GM23338 (cell line): ENCODE results near the gene NSD1. TPM values are rescaled to one million over a fixed set of nuclear protein-coding genes. Genes with fewer than 3 reads are reported as not detected.

Experiments used
- ATAC-seq: fragments of 200-7000 bp; cut with Tn5 transposase; 3 replicates; pipeline ENCODE4 v1.9.1; 2020
- DNase-seq: peaks from one replicate; pipeline ENCODE4 v3.0.0-alpha.2; 2015; ENCODE audit warnings: low spot score
- H2AFZ ChIP-seq: fragments of 200-600 bp; sonication (generic); 2 replicates; pipeline ENCODE4 v1.8.0; 2016; ENCODE audit warnings: antibody characterized with exemption, mild to moderate bottlenecking, moderate library complexity
- H3F3A ChIP-seq: fragments of 200-600 bp; sonication (generic); replicated peaks from 2 replicates; pipeline ENCODE4 v1.8.0; 2017; ENCODE audit warnings: antibody characterized with exemption, mixed run types, low read depth
- H3K27ac ChIP-seq: fragments of 200-600 bp; sonication (generic); 2 replicates; pipeline ENCODE4 v1.6.1; 2016; ENCODE audit warnings: low read depth
- H3K27me3 ChIP-seq: fragments of 200-600 bp; sonication (generic); 2 replicates; pipeline ENCODE4 v1.8.0; 2016; ENCODE audit warnings: mild to moderate bottlenecking, mixed run types, moderate library complexity; ENCODE audit not compliant: insufficient read depth
- H3K36me3 ChIP-seq: fragments of 200-600 bp; sonication (generic); 2 replicates; pipeline ENCODE4 v1.8.0; 2016; ENCODE audit warnings: mild to moderate bottlenecking; ENCODE audit not compliant: insufficient read depth
- H3K4me1 ChIP-seq: fragments of 200-600 bp; sonication (generic); 2 replicates; pipeline ENCODE4 v1.8.0; 2016; ENCODE audit warnings: mild to moderate bottlenecking, moderate library complexity; ENCODE audit not compliant: insufficient read depth
- H3K4me2 ChIP-seq: fragments of 200-600 bp; sonication (generic); 2 replicates; pipeline ENCODE4 v1.7.1; 2017; ENCODE audit warnings: mixed run types
- H3K4me3 ChIP-seq: fragments of 200-600 bp; sonication (generic); 2 replicates; pipeline ENCODE4 v1.6.1; 2016; ENCODE audit warnings: mixed run types
- H3K79me2 ChIP-seq: fragments of 200-600 bp; sonication (generic); replicated peaks from 2 replicates; pipeline ENCODE4 v1.8.0; 2017; ENCODE audit warnings: mild to moderate bottlenecking; ENCODE audit not compliant: insufficient read depth
- H3K9me2 ChIP-seq: fragments of 200-600 bp; sonication (generic); 2 replicates; pipeline ENCODE4 v1.8.0; 2017; ENCODE audit not compliant: insufficient read depth
- H4K20me1 ChIP-seq: fragments of 200-600 bp; sonication (generic); replicated peaks from 2 replicates; pipeline ENCODE4 v1.8.0; 2017; ENCODE audit warnings: mild to moderate bottlenecking; ENCODE audit not compliant: insufficient read depth
- H3K27ac Mint-ChIP-seq: 2 replicates; pipeline ENCODE4 v1.8.0; 2020; ENCODE audit warnings: inconsistent platforms, mild to moderate bottlenecking, moderate library complexity, mixed read lengths
- H3K27me3 Mint-ChIP-seq: 3 replicates; pipeline ENCODE4 v1.8.0; 2022; ENCODE audit warnings: low read depth, mild to moderate bottlenecking, moderate library complexity, mixed read lengths, inconsistent platforms; ENCODE audit not compliant: insufficient read depth, poor library complexity
- H3K36me3 Mint-ChIP-seq: 3 replicates; pipeline ENCODE4 v1.8.0; 2021; ENCODE audit warnings: low read depth, mild to moderate bottlenecking, inconsistent platforms, moderate library complexity, mixed read lengths
- H3K4me1 Mint-ChIP-seq: 3 replicates; pipeline ENCODE4 v1.8.0; 2020; ENCODE audit warnings: mild to moderate bottlenecking, inconsistent platforms, mixed read lengths
- H3K4me3 Mint-ChIP-seq: 3 replicates; pipeline ENCODE4 v1.8.0; 2021; ENCODE audit warnings: moderate library complexity, mild to moderate bottlenecking, inconsistent platforms, mixed read lengths
- H3K9me3 Mint-ChIP-seq: 3 replicates; pipeline ENCODE4 v1.8.0; 2020; ENCODE audit warnings: moderate library complexity, mild to moderate bottlenecking, inconsistent platforms, mixed read lengths
- JUNB ChIP-seq: IDR thresholded peaks from one replicate; pipeline ENCODE4 v1.6.1; 2016; ENCODE audit warnings: antibody characterized with exemption; ENCODE audit not compliant: unreplicated experiment
- NANOG ChIP-seq: IDR thresholded peaks from 2 replicates; pipeline ENCODE4 v1.6.1; 2016; ENCODE audit warnings: antibody characterized with exemption, borderline replicate concordance
- STAT1 ChIP-seq: IDR thresholded peaks from one replicate; pipeline ENCODE4 v1.6.1; 2016; ENCODE audit warnings: antibody characterized with exemption; ENCODE audit not compliant: unreplicated experiment
- polyA plus RNA-seq: library from polyadenylated mRNA; unstranded; fragments of >200 nt; fragmentation: Nextera tagmentation; extraction: Ambion mirVana; gene quantifications from 2 replicates; pipeline ENCODE4 v1.2.1, GENCODE V29; 2016
- total RNA-seq: library from RNA; depleted of rRNA; stranded (reverse); fragments of >200 nt; shearing (Covaris generic); gene quantifications from 2 replicates; pipeline ENCODE4 v1.2.3, GENCODE V29; 2014
- TF ChIP-seq, protein P1 (sequence below): IDR thresholded peaks from one replicate; pipeline ENCODE4 v1.6.1; 2018; ENCODE audit warnings: antibody characterized with exemption; ENCODE audit not compliant: unreplicated experiment
- TF ChIP-seq, protein P2 (sequence below): fragments of 250-450 bp; sonication (Bioruptor Pico); IDR thresholded peaks from 2 replicates; pipeline ENCODE4 v1.5.0; 2020; ENCODE audit warnings: mild to moderate bottlenecking, moderate library complexity
- TF ChIP-seq, protein P3 (sequence below): IDR thresholded peaks from 2 replicates; pipeline ENCODE4 v1.6.1; 2016; ENCODE audit warnings: antibody characterized with exemption

NSD1 gene
- total and polyA plus RNA-seq, 2 experiments from 2014 or later, result 96.4 to 106 TPM

DNA sequence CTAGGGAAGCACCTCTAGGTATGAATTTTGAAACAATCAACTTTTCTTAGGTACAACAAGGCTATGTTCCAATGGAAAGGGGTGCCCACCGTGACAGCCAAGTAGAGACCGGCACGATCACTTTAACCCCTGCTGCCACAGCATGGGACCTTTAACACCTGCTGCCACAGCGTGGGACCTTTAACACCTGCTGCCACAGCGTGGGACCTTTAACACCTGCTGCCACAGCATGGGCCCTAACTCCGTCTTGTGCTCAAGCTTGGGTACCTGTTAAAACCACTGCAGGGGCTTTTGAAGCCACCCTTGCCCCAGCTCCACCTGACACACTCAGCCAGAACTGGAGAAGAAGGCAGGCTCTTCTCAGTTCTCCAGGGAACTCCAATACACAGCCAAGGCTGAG, 196.3 kb downstream of the NSD1 start:
- Histone ChIP-seq H3K9me2 (no peaks in the 10 kb centered on the region), H2AFZ (no peak overlapping the region), H3K36me3 (peaks cover 5% of the 10 kb centered on the region; the same call in 1 of the 2 replicates), H3K4me2 (no peak overlapping the region), H3K27ac (no peak overlapping the region), H3K4me1 (peaks cover 9% of the 10 kb centered on the region), H4K20me1 (peaks cover 3% of the 10 kb centered on the region; the same call in 1 of the 2 replicates), H3F3A (no peaks in the 10 kb centered on the region; the same call in 1 of the 2 replicates), H3K27me3 (no peaks in the 10 kb centered on the region), H3K4me3 (no peak overlapping the region), H3K79me2 (0 out of 2 replicates have a peak, but pooled peaks cover 7% of the 10 kb centered on the region)
- Mint-ChIP-seq H3K36me3 (peaks cover 33% of the 10 kb centered on the region), H3K4me1 (peaks cover 12% of the 10 kb centered on the region), H3K4me3 (no peak overlapping the region), H3K9me3 (no peaks in the 10 kb centered on the region), H3K27me3 (peaks cover 7% of the 10 kb centered on the region), H3K27ac (no peak overlapping the region)
- TF ChIP-seq STAT1 (no peak), JUNB (no peak), NANOG (no peak)
- TF ChIP-seq, protein P1, sequence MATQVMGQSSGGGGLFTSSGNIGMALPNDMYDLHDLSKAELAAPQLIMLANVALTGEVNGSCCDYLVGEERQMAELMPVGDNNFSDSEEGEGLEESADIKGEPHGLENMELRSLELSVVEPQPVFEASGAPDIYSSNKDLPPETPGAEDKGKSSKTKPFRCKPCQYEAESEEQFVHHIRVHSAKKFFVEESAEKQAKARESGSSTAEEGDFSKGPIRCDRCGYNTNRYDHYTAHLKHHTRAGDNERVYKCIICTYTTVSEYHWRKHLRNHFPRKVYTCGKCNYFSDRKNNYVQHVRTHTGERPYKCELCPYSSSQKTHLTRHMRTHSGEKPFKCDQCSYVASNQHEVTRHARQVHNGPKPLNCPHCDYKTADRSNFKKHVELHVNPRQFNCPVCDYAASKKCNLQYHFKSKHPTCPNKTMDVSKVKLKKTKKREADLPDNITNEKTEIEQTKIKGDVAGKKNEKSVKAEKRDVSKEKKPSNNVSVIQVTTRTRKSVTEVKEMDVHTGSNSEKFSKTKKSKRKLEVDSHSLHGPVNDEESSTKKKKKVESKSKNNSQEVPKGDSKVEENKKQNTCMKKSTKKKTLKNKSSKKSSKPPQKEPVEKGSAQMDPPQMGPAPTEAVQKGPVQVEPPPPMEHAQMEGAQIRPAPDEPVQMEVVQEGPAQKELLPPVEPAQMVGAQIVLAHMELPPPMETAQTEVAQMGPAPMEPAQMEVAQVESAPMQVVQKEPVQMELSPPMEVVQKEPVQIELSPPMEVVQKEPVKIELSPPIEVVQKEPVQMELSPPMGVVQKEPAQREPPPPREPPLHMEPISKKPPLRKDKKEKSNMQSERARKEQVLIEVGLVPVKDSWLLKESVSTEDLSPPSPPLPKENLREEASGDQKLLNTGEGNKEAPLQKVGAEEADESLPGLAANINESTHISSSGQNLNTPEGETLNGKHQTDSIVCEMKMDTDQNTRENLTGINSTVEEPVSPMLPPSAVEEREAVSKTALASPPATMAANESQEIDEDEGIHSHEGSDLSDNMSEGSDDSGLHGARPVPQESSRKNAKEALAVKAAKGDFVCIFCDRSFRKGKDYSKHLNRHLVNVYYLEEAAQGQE, result no peak
- TF ChIP-seq, protein P2, sequence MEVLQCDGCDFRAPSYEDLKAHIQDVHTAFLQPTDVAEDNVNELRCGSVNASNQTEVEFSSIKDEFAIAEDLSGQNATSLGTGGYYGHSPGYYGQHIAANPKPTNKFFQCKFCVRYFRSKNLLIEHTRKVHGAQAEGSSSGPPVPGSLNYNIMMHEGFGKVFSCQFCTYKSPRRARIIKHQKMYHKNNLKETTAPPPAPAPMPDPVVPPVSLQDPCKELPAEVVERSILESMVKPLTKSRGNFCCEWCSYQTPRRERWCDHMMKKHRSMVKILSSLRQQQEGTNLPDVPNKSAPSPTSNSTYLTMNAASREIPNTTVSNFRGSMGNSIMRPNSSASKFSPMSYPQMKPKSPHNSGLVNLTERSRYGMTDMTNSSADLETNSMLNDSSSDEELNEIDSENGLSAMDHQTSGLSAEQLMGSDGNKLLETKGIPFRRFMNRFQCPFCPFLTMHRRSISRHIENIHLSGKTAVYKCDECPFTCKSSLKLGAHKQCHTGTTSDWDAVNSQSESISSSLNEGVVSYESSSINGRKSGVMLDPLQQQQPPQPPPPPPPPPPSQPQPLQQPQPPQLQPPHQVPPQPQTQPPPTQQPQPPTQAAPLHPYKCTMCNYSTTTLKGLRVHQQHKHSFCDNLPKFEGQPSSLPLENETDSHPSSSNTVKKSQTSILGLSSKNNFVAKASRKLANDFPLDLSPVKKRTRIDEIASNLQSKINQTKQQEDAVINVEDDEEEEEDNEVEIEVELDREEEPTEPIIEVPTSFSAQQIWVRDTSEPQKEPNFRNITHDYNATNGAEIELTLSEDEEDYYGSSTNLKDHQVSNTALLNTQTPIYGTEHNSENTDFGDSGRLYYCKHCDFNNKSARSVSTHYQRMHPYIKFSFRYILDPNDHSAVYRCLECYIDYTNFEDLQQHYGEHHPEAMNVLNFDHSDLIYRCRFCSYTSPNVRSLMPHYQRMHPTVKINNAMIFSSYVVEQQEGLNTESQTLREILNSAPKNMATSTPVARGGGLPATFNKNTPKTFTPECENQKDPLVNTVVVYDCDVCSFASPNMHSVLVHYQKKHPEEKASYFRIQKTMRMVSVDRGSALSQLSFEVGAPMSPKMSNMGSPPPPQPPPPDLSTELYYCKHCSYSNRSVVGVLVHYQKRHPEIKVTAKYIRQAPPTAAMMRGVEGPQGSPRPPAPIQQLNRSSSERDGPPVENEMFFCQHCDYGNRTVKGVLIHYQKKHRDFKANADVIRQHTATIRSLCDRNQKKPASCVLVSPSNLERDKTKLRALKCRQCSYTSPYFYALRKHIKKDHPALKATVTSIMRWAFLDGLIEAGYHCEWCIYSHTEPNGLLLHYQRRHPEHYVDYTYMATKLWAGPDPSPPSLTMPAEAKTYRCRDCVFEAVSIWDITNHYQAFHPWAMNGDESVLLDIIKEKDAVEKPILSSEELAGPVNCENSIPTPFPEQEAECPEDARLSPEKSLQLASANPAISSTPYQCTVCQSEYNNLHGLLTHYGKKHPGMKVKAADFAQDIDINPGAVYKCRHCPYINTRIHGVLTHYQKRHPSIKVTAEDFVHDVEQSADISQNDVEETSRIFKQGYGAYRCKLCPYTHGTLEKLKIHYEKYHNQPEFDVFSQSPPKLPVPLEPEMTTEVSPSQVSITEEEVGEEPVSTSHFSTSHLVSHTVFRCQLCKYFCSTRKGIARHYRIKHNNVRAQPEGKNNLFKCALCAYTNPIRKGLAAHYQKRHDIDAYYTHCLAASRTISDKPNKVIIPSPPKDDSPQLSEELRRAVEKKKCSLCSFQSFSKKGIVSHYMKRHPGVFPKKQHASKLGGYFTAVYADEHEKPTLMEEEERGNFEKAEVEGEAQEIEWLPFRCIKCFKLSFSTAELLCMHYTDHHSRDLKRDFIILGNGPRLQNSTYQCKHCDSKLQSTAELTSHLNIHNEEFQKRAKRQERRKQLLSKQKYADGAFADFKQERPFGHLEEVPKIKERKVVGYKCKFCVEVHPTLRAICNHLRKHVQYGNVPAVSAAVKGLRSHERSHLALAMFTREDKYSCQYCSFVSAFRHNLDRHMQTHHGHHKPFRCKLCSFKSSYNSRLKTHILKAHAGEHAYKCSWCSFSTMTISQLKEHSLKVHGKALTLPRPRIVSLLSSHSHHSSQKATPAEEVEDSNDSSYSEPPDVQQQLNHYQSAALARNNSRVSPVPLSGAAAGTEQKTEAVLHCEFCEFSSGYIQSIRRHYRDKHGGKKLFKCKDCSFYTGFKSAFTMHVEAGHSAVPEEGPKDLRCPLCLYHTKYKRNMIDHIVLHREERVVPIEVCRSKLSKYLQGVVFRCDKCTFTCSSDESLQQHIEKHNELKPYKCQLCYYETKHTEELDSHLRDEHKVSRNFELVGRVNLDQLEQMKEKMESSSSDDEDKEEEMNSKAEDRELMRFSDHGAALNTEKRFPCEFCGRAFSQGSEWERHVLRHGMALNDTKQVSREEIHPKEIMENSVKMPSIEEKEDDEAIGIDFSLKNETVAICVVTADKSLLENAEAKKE (CRISPR knock-in tag), result no peak
- TF ChIP-seq, protein P3, sequence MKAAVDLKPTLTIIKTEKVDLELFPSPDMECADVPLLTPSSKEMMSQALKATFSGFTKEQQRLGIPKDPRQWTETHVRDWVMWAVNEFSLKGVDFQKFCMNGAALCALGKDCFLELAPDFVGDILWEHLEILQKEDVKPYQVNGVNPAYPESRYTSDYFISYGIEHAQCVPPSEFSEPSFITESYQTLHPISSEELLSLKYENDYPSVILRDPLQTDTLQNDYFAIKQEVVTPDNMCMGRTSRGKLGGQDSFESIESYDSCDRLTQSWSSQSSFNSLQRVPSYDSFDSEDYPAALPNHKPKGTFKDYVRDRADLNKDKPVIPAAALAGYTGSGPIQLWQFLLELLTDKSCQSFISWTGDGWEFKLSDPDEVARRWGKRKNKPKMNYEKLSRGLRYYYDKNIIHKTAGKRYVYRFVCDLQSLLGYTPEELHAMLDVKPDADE, result no peak
- DNase-seq (no peak), ATAC-seq (no peak)
